ENCODE data around the gene RUNX3. TPM values are rescaled to one million over a fixed set of nuclear protein-coding genes. Genes with fewer than 3 reads are reported as not detected.

The RUNX3 gene
- total RNA-seq, 6 experiments from 2014 or later: 0.46 to 3.1 (median 0.84) TPM

DNA sequence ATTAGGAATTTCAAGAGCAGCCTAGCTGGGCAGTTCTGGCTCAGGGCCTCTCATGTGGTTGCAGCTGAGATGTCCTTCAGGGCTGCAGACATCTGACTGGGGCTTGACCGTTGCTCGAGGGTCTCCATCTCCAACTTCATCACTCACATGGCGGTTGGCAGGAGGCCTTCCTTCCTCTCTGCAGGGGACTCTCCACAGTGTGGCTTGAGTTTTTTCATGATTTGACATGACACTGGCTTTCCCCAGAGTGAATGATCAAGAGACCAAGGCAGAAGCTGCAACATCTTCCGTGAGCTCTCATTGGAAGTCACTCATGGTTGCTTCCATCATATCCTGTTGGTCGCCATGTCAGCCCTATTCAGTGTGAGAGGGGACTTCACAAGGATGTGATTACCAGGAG is 74.6 kb downstream of the RUNX3 start:
- ATAC-seq (no peak), DNase-seq (no peak)
- intact Hi-C loops (cut with DNase I): loop anchor here in 1 of 2 donors (10.0 kb wide), 1 partner anchor 49 kb away; no protein-coding TSS in a partner anchor
- Histone ChIP-seq H3K4me3 (no peak overlapping the region), H3K4me1 (no peaks in the 10 kb centered on the region), H3K27me3 (no peaks in the 10 kb centered on the region), H3K27ac (no peak overlapping the region), H3K36me3 (no peaks in the 10 kb centered on the region), H3K9me3 (no peaks in the 10 kb centered on the region)
- WGBS (ENCODE audit: insufficient coverage, low coverage, low lambda C conversion rate, missing lambda C conversion rate): 63% methylated on average over 5 of the region's 5 CpGs
- TF ChIP-seq POLR2A (IDR thresholded peaks at IDR 0.05): no peak
- TF ChIP-seq, protein P1, sequence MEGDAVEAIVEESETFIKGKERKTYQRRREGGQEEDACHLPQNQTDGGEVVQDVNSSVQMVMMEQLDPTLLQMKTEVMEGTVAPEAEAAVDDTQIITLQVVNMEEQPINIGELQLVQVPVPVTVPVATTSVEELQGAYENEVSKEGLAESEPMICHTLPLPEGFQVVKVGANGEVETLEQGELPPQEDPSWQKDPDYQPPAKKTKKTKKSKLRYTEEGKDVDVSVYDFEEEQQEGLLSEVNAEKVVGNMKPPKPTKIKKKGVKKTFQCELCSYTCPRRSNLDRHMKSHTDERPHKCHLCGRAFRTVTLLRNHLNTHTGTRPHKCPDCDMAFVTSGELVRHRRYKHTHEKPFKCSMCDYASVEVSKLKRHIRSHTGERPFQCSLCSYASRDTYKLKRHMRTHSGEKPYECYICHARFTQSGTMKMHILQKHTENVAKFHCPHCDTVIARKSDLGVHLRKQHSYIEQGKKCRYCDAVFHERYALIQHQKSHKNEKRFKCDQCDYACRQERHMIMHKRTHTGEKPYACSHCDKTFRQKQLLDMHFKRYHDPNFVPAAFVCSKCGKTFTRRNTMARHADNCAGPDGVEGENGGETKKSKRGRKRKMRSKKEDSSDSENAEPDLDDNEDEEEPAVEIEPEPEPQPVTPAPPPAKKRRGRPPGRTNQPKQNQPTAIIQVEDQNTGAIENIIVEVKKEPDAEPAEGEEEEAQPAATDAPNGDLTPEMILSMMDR (IDR thresholded peaks at IDR 0.05): no peak

DNA sequence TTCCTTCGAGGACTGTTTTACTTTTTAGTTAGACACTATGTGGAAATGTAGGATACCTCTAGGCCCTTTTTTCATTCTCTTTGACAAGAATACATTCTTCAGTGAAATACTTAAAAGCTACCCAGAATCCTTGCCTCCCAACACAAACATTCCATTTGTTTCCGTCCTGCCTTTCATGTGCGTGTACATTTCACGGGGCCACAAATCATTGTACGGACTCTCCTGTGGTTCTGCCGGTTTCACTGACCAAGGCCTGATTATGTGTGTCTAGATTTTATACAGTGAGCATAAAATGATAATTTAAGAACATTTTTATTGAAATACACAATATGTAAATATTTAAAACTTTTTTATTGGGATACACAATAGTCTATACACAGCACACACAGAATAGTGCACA is 76.4 kb downstream of the RUNX3 start:
- Histone ChIP-seq H3K27me3 (no peaks in the 10 kb centered on the region), H3K4me3 (no peak overlapping the region), H3K4me1 (peaks cover 0 to 4% (median under 1%) of the 10 kb centered on the region in 4 donors), H3K27ac (no peak overlapping the region), H3K9me3 (no peaks in the 10 kb centered on the region), H3K36me3 (no peaks in the 10 kb centered on the region)
- no peak for DNase-seq
- no peak for ATAC-seq
- intact Hi-C loops (cut with DNase I): loop anchor here in 1 of 2 donors (10.0 kb wide), 1 partner anchor 51 kb away; no protein-coding TSS in a partner anchor
- TF ChIP-seq, protein P1 (IDR thresholded peaks at IDR 0.05): no peak
- no peak for TF ChIP-seq POLR2A (IDR thresholded peaks at IDR 0.05)
- 76% methylated on average over 6 of the region's 6 CpGs for WGBS (ENCODE audit: insufficient coverage, low coverage, low lambda C conversion rate, missing lambda C conversion rate)

DNA sequence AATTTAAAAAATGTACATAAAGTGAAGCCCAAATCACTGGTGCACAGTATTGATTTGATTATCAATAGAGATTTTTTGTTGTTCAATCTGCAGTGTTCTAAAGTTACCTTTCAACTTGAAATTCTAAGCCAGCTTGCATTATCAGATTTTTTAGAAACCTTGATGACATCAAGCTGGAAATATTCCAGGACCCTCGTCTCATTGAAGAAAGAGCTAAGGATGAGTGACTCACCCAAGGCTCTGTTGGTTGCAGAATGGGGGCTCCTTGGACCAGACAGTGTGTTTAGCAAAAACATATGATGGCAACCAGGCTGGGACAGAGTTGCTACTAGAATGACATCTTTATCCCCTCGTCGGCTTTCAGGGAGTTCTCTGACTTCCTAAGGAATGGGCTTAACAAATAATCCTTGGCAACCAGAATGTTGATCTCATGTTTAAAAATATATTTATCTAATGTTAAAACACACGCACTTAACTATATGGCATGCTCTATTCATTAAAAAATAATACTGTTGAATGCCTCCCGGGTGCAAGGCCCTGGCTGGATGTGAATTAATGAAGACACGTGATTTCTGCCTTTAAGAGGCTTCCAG is 79.7 kb downstream of the RUNX3 start:
- peaks cover 0 to 17% (median 4%) of the 10 kb centered on the region in 4 donors for H3K4me1 ChIP-seq
- no peak overlapping the region for H3K4me3 ChIP-seq
- H3K27ac ChIP-seq: no peak overlapping the region
- TF ChIP-seq POLR2A (IDR thresholded peaks at IDR 0.05): no peak
- TF ChIP-seq, protein P1 (IDR thresholded peaks at IDR 0.05): no peak
- H3K9me3 ChIP-seq: no peaks in the 10 kb centered on the region
- intact Hi-C loops (cut with DNase I): loop anchor here in 1 of 2 donors (10.0 kb wide), 1 partner anchor 54 kb away; no protein-coding TSS in a partner anchor
- H3K36me3 ChIP-seq: no peaks in the 10 kb centered on the region
- H3K27me3 ChIP-seq: no peaks in the 10 kb centered on the region
- ATAC-seq (no peak), DNase-seq (no peak)
- 59% methylated on average over 6 of the region's 6 CpGs for WGBS (ENCODE audit: insufficient coverage, low coverage, low lambda C conversion rate, missing lambda C conversion rate)

DNA sequence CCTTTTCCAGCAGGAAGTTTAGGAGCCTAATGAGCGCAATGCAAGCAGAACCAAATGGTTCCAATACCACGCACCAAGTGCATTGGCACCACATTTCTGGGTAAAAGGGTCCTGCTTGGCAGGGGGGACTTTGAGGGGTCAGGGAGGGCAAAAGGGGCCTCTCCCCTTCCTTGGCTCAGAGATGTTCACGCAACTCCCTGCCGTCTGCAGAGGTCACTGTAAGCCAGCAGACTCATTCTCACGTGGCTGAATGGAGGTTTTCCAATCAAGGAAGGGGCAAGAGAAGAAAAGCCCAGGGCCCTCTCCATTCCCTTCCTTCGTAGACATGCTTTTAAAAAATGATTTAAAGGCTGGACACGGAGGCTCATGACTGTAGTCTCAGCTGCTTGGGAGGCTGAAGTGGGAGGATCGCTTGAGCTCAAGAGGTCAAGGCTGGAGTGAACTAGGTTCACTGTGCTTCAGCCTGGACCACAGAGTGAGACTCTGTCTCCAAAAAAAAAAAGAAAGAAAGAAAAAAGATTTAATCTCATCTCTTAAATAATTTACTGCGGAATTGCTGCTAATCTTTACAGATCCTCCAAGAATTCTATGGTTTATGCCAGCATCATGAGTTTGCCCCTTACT is 80.3 kb downstream of the RUNX3 start:
- ATAC-seq (no peak), DNase-seq (no peak)
- Histone ChIP-seq H3K27ac (no peak overlapping the region), H3K36me3 (no peaks in the 10 kb centered on the region), H3K27me3 (no peaks in the 10 kb centered on the region), H3K9me3 (no peaks in the 10 kb centered on the region), H3K4me3 (no peak overlapping the region), H3K4me1 (peaks cover 0 to 17% (median 4%) of the 10 kb centered on the region in 4 donors)
- TF ChIP-seq POLR2A (IDR thresholded peaks at IDR 0.05): no peak
- TF ChIP-seq, protein P1 (IDR thresholded peaks at IDR 0.05): peak in 3 of 4 donors; percentile 24 to 38 (median 27)
- intact Hi-C loops (cut with DNase I): loop anchor here (10.0 kb wide), 2 partner anchors 55 to 185 kb away; no protein-coding TSS in a partner anchor
- WGBS (ENCODE audit: insufficient coverage, low coverage, low lambda C conversion rate, missing lambda C conversion rate): 32% methylated on average over 9 of the region's 9 CpGs

Small RNA genes lying within 50 kb of the gene (microRNA-seq; reads per million reads assigned to microRNA genes)
- 0 reads per million in 2 donors for gene MIR6731

Small RNA genes lying within 50 kb of the gene (small RNA-seq; reads per million reads assigned to genes)
- 0 reads per million in 2 experiments for gene MIR6731

Other genes starting within 250 kb of the RUNX3 start
- 10 to 100 TPM; 35.0 to 63.6 (median 44.3) TPM for gene CLIC4, start 184.8 kb downstream of the RUNX3 start, total RNA-seq